Suprapubic skin (tissue), 4 donors: ENCODE results near the gene FIZ1. TPM values are rescaled to one million over a fixed set of nuclear protein-coding genes. Genes with fewer than 3 reads are reported as not detected.

Experiments
- DNase-seq, 2 donors: peaks; one replicate each; pipeline ENCODE4 v3.0.0-alpha.2; 2019; ENCODE audit warnings: low spot score in 2 of 2
- H3K27ac ChIP-seq: fragments of 200-600 bp; sonication (generic); one replicate; pipeline ENCODE4 v1.5.1; 2019
- H3K27me3 ChIP-seq: fragments of 200-600 bp; sonication (generic); one replicate; pipeline ENCODE4 v1.5.1; 2019
- H3K36me3 ChIP-seq: fragments of 200-600 bp; sonication (generic); one replicate; pipeline ENCODE4 v1.5.1; 2019
- H3K4me1 ChIP-seq: fragments of 200-600 bp; sonication (generic); one replicate; pipeline ENCODE4 v1.5.1; 2019
- H3K4me3 ChIP-seq: fragments of 200-600 bp; sonication (generic); one replicate; pipeline ENCODE4 v1.5.1; 2019; ENCODE audit warnings: mild to moderate bottlenecking
- H3K9me3 ChIP-seq: fragments of 200-600 bp; sonication (generic); one replicate; pipeline ENCODE4 v1.5.1; 2019
- EP300 ChIP-seq: sonication (generic); formaldehyde crosslinking; IDR thresholded peaks from one replicate; pipeline ENCODE4 v1.6.1; 2017; ENCODE audit warnings: antibody characterized with exemption
- POLR2A ChIP-seq, 2 donors: fragments of 450-650 bp; IDR thresholded peaks; one replicate each; pipeline ENCODE4 v1.6.1; 2017; ENCODE audit warnings: antibody characterized with exemption in 2 of 2, mild to moderate bottlenecking in 2 of 2, moderate library complexity in 2 of 2
- POLR2AphosphoS5 ChIP-seq, 3 donors: sonication (generic); formaldehyde crosslinking; IDR thresholded peaks; one replicate each; pipeline ENCODE4 v1.6.1; 2017; ENCODE audit warnings: antibody characterized with exemption in 3 of 3
- WGBS: methylation state at CpG from one replicate; pipeline ENCODE4 v1.1.5; 2018; 5-methylcytosine and 5-hydroxymethylcytosine counted together
- total RNA-seq, 4 donors: library from RNA; depleted of rRNA; stranded (reverse); fragments of >200 nt; gene quantifications; one replicate each; pipeline ENCODE4 v1.1.0, GENCODE V29; 2016
- TF ChIP-seq, protein P1 (sequence below), 2 donors: fragments of 200-600 bp in 1 of 2; fragments of 450-650 bp in 1 of 2; sonication (generic) in 1 of 2; IDR thresholded peaks; one replicate each; pipeline ENCODE4 v1.5.1; 2016 to 2019; ENCODE audit warnings: antibody characterized with exemption in 2 of 2, mild to moderate bottlenecking in 1 of 2, moderate library complexity in 1 of 2

Gene FIZ1
- total RNA-seq, 4 donors from 2014 or later, result 7.6 to 9.2 (median 8.5) TPM

DNA sequence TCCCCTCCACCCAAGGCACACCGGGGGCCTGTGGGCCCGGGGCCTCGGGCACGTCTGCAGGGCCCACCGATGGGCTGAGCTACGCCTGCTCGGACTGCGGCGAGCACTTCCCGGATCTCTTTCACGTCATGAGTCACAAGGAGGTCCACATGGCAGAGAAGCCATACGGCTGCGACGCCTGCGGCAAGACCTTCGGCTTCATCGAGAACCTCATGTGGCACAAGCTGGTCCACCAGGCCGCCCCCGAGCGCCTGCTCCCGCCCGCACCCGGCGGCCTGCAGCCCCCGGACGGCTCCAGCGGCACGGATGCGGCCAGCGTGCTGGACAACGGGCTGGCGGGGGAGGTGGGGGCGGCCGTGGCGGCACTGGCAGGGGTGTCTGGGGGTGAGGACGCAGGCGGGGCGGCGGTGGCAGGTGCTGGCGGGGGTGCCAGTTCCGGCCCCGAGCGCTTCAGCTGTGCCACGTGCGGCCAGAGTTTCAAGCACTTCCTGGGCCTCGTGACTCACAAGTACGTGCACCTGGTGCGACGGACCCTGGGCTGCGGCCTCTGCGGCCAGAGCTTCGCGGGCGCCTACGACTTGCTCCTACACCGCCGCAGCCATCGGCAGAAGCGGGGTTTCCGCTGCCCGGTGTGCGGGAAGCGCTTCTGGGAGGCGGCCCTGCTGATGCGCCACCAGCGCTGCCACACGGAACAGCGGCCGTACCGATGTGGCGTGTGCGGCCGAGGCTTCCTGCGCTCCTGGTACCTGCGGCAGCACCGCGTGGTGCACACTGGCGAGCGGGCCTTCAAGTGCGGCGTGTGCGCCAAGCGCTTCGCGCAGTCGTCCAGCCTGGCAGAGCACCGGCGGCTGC, 16.5 kb upstream of the FIZ1 start:
- Histone ChIP-seq H3K36me3 (peaks cover 47% of the 10 kb centered on the region), H3K27ac (no peak overlapping the region), H3K27me3 (no peaks in the 10 kb centered on the region), H3K9me3 (no peaks in the 10 kb centered on the region), H3K4me3 (no peak overlapping the region), H3K4me1 (peaks cover 15% of the 10 kb centered on the region)
- DNase-seq, result no peak
- TF ChIP-seq, protein P1, sequence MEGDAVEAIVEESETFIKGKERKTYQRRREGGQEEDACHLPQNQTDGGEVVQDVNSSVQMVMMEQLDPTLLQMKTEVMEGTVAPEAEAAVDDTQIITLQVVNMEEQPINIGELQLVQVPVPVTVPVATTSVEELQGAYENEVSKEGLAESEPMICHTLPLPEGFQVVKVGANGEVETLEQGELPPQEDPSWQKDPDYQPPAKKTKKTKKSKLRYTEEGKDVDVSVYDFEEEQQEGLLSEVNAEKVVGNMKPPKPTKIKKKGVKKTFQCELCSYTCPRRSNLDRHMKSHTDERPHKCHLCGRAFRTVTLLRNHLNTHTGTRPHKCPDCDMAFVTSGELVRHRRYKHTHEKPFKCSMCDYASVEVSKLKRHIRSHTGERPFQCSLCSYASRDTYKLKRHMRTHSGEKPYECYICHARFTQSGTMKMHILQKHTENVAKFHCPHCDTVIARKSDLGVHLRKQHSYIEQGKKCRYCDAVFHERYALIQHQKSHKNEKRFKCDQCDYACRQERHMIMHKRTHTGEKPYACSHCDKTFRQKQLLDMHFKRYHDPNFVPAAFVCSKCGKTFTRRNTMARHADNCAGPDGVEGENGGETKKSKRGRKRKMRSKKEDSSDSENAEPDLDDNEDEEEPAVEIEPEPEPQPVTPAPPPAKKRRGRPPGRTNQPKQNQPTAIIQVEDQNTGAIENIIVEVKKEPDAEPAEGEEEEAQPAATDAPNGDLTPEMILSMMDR (IDR thresholded peaks at IDR 0.05), result no peak
- TF ChIP-seq POLR2A (IDR thresholded peaks at IDR 0.05), result no peak
- no peak for TF ChIP-seq POLR2AphosphoS5 (IDR thresholded peaks at IDR 0.05)
- no peak for TF ChIP-seq EP300
- WGBS, result 97% methylated on average over 83 of the region's 88 CpGs

DNA sequence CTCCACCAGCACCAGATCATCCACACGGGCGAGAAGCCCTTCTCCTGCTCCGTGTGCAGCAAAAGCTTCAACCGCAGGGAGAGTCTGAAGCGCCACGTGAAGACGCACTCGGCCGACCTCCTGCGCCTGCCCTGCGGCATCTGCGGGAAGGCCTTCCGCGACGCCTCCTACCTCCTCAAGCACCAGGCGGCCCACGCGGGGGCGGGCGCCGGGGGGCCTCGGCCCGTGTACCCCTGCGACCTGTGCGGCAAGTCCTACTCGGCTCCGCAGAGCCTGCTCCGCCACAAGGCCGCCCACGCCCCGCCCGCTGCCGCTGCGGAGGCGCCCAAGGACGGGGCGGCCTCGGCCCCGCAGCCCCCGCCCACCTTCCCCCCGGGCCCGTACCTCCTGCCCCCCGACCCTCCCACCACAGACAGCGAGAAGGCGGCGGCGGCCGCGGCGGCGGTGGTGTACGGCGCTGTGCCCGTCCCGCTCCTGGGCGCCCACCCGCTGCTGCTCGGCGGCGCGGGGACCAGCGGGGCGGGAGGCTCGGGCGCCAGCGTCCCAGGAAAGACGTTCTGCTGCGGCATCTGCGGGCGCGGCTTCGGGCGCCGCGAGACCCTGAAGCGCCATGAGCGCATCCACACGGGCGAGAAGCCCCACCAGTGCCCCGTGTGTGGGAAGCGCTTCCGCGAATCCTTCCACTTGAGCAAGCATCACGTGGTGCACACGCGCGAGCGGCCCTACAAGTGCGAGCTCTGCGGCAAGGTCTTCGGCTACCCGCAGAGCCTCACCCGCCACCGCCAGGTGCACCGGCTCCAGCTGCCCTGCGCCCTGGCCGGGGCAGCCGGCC, 15.6 kb upstream of the FIZ1 start:
- Histone ChIP-seq H3K27me3 (no peaks in the 10 kb centered on the region), H3K4me1 (peaks cover 15% of the 10 kb centered on the region), H3K9me3 (no peaks in the 10 kb centered on the region), H3K4me3 (no peak overlapping the region), H3K27ac (no peak overlapping the region), H3K36me3 (peaks cover 55% of the 10 kb centered on the region)
- DNase-seq, result no peak
- 96% methylated on average over 71 of the region's 98 CpGs for WGBS
- TF ChIP-seq, protein P1 (IDR thresholded peaks at IDR 0.05), result no peak

DNA sequence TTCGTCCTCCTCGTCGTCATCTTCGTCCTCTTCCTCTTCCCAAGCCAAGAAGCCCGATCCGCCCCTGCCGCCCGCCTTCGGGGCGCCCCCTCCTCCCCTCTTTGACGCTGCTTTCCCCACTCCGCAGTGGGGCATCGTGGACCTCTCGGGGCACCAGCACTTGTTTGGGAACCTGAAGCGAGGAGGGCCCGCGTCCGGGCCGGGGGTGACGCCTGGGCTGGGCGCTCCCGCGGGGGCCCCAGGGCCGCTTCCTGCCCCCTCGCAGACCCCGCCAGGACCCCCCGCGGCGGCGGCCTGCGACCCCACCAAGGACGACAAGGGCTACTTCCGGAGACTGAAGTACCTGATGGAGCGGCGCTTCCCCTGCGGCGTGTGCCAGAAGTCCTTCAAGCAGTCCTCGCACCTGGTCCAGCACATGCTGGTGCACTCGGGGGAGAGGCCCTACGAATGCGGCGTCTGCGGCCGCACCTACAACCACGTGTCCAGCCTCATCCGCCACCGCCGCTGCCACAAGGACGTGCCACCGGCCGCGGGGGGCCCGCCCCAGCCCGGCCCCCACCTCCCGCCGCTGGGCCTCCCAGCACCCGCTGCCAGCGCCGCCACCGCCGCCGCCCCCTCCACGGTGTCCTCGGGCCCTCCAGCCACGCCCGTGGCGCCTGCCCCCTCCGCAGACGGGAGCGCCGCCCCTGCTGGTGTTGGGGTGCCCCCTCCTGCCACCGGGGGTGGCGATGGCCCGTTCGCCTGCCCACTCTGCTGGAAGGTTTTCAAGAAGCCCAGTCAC, 14.8 kb upstream of the FIZ1 start:
- Histone ChIP-seq H3K27ac (no peak overlapping the region), H3K27me3 (no peaks in the 10 kb centered on the region), H3K4me1 (peaks cover 15% of the 10 kb centered on the region), H3K36me3 (peaks cover 64% of the 10 kb centered on the region), H3K4me3 (no peak overlapping the region), H3K9me3 (no peaks in the 10 kb centered on the region)
- 89% methylated on average over 15 of the region's 75 CpGs for WGBS
- no peak for DNase-seq
- TF ChIP-seq EP300, result no peak
- TF ChIP-seq POLR2AphosphoS5 (IDR thresholded peaks at IDR 0.05), result no peak
- TF ChIP-seq POLR2A (IDR thresholded peaks at IDR 0.05), result no peak
- TF ChIP-seq, protein P1 (IDR thresholded peaks at IDR 0.05), result no peak

GRCh38 chr19:55613396-55613795, 14.1 kb upstream of the FIZ1 start:
- H3K4me3 ChIP-seq, result no peak overlapping the region
- no peaks in the 10 kb centered on the region for H3K9me3 ChIP-seq
- WGBS, result 92% methylated on average over 24 of the region's 27 CpGs
- peaks cover 15% of the 10 kb centered on the region for H3K4me1 ChIP-seq
- H3K27me3 ChIP-seq, result no peaks in the 10 kb centered on the region
- peaks cover 65% of the 10 kb centered on the region for H3K36me3 ChIP-seq
- no peak for TF ChIP-seq EP300
- TF ChIP-seq POLR2AphosphoS5 (IDR thresholded peaks at IDR 0.05), result no peak
- TF ChIP-seq, protein P1 (IDR thresholded peaks at IDR 0.05), result no peak
- TF ChIP-seq POLR2A (IDR thresholded peaks at IDR 0.05), result no peak
- no peak for DNase-seq
- H3K27ac ChIP-seq, result no peak overlapping the region
